ENCODE results near the gene COL4A2.

The COL4A2 gene

DNA sequence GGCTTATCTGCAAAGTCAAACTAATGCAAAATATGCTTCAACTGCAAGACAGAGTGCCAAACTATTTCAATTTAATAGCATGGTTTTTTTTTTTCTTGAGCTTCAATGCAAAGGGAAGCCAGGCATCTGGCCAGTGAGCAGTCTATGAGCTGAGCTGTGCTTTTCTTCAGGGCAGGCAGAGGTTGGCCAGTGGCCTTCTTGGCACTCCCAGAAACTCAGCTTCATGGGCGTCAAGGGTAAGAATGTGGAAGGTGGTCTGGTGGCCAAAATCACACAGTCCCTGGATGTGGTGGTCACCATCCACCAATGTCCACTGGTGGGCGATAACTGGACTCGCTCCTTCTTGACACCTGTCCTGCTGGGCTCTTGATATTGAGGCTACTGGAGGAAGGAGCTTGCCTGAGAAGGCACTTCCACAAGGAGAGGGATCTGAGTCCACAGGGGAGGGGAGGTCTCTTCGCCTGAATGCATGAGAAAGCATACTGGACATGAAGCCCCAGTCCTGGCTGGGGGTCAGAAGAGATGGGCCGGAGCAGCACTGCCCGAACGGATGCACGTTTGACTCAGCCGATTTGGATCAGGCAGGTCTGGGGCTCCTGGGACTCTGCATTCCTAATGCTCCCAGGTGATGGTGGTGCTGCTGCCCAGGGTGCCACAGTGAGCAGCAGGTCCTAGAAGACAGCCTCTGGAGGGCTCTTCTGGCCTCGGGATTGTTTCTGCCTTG, 17.1 kb downstream of the COL4A2 start:
- Histone ChIP-seq H3K27ac (no peak overlapping the region), H3K4me1 (peaks cover 14 to 22% (median 15%) of the 10 kb centered on the region in 10 experiments), H3K9me3 (replicated peaks in 1 of 11) (peaks cover 0 to 14% (median 10%) of the 10 kb centered on the region in 11 experiments; a peak in 10 of 22 replicates), H4K20me1 (no peaks in the 10 kb centered on the region), H3K27me3 (no peaks in the 10 kb centered on the region), H3K4me2 (no peak overlapping the region), H3K9ac (no peak overlapping the region), H3K36me3 (no peaks in the 10 kb centered on the region), H3K4me3 (no peak overlapping the region)
- no peak for TF ChIP-seq Cebpa-rat (IDR thresholded peaks at IDR 0.05)

DNA sequence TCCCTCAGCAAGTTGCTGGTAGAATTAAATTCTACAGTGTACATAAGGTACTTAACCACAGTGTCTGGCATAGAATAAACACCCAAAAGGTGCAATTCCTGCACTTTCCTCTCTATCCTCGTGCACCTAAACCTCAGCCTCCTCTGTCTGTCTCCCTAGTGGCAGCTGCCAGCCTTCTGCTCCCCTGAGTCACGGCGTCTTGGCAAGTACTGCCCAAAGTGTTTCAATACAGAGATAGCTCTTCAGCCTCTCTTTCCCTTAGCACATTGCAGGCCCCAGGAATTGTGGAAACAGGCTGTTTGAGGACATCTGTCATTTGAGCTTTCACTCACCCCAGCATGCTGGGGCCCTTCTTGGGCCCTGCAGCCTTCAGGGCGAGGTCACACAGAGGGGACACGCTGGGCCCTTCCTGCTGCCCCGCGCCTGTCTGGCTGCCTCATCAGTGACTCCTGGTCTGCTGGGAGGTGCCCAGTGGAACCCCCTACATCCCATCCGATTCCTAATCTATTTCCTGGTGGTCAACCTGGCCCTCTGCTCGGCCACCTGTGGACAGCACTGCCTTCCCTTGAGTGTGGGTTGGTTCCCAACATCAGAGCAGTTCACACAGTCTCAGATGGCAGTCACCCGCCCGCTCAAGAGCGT, 19.3 kb downstream of the COL4A2 start:
- no peak overlapping the region for H3K9ac ChIP-seq
- H4K20me1 ChIP-seq = no peaks in the 10 kb centered on the region
- H3K27me3 ChIP-seq = no peaks in the 10 kb centered on the region
- no peak overlapping the region for H3K4me3 ChIP-seq
- peaks cover 0 to 7% (median 0%) of the 10 kb centered on the region in 10 experiments; a peak in 2 of 20 replicates for H3K4me1 ChIP-seq
- H3K36me3 ChIP-seq = no peaks in the 10 kb centered on the region
- TF ChIP-seq Cebpa-rat (IDR thresholded peaks at IDR 0.05) = no peak
- peaks cover 0 to 16% (median 10%) of the 10 kb centered on the region in 11 experiments; a peak in 12 of 22 replicates for H3K9me3 ChIP-seq (replicated peaks in 1 of 11)
- H3K27ac ChIP-seq = no peak overlapping the region
- peak overlapping the region in 4 of 11 experiments; percentile 7 to 22 (median 14); a peak in 2 of 22 replicates for H3K4me2 ChIP-seq

DNA sequence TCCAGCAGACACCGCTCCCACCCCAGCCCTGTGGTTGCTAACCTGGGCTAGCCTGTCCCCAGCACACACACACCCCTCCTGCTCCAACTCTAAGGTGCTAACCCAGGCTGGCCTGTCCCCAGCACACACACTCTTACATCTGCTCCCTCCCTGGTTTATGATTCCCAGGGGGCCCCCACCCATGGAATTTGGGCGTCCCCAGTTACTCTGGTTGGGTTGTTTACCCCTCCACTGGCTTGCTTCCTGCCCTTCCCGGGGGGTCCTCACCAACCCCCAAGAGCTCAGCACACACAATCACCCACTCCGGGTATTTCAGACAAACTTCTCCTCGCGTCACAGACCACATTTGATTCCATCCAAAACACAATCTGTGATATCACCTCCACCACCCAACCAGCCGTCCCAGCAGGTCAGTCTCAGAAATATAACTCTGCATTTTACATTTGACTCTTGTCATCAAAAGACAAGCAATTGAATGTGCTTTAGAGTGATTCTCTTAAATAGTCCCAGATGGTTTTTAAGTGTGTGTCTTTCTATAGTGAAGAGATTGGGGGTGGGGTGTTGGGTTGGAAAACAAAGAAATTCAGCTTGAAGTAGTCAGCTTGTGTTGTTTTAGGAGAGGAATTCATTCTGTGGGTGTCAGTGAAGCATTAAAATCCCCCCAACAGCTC, 20.1 kb downstream of the COL4A2 start:
- no peaks in the 10 kb centered on the region for H3K27me3 ChIP-seq
- no peak overlapping the region for H3K4me3 ChIP-seq
- H3K4me1 ChIP-seq = peaks cover 0 to 7% (median 0%) of the 10 kb centered on the region in 10 experiments; a peak in 2 of 20 replicates
- H3K36me3 ChIP-seq = no peaks in the 10 kb centered on the region
- H3K27ac ChIP-seq = no peak overlapping the region
- no peak for TF ChIP-seq Cebpa-rat (IDR thresholded peaks at IDR 0.05)
- H3K9me3 ChIP-seq (replicated peaks in 1 of 11) = peaks cover 0 to 9% (median 3%) of the 10 kb centered on the region in 11 experiments; a peak in 10 of 22 replicates
- no peak overlapping the region for H3K9ac ChIP-seq
- no peaks in the 10 kb centered on the region for H4K20me1 ChIP-seq
- H3K4me2 ChIP-seq = peak overlapping the region in 1 of 11 experiments; percentile 11; a peak in 1 of 22 replicates

DNA sequence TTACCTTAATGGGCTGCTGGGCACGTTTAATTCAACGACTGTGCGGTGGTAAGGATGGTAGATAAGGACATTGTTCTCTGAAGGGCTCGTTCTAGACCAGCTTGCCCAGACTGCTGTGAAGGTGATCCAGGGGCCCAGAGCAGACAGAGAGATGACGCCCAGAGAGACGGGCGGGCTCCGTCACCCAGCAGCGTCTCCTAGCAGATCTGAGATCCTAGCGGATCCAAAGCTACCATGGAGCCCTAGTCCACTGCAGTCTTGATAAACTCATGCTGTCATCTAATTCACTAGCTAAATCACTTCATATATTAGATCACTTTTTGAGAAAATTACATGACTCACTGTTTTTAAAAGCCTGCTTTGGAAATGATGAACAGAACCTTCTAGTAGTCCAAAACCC, 21.5 kb downstream of the COL4A2 start:
- Histone ChIP-seq H3K27ac (no peak overlapping the region), H4K20me1 (no peaks in the 10 kb centered on the region), H3K4me1 (peaks cover 0 to 7% (median 0%) of the 10 kb centered on the region in 10 experiments; a peak in 2 of 20 replicates), H3K9me3 (replicated peaks in 1 of 11) (peaks cover 0 to 14% (median 8%) of the 10 kb centered on the region in 11 experiments; a peak in 14 of 22 replicates), H3K4me2 (no peak overlapping the region), H3K36me3 (no peaks in the 10 kb centered on the region), H3K4me3 (no peak overlapping the region), H3K9ac (no peak overlapping the region), H3K27me3 (no peaks in the 10 kb centered on the region)
- no peak for TF ChIP-seq Cebpa-rat (IDR thresholded peaks at IDR 0.05)

DNA sequence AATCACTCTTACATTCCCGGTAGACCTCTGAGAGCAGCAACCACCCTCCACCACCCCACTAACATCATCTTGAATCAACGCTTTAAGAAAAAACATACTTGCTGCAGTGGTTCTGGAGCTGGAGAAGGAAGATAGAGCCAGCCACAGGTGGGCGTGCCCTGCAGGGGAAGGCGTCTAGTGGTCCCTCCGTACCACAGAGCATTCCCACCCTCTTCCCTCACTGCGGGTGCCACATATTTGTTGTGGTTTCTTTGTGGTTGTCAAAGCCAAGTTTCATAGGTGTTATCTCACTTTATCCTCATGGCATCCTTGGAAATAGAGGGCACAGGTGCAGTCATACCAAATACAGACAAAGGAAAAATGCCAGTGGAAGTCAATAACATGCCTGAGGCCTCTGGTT, 22.2 kb downstream of the COL4A2 start:
- Histone ChIP-seq H4K20me1 (no peaks in the 10 kb centered on the region), H3K36me3 (no peaks in the 10 kb centered on the region), H3K9ac (no peak overlapping the region), H3K4me2 (no peak overlapping the region), H3K27ac (no peak overlapping the region), H3K27me3 (no peaks in the 10 kb centered on the region), H3K9me3 (replicated peaks in 1 of 11) (peaks cover 5 to 21% (median 15%) of the 10 kb centered on the region in 11 experiments; a peak in 21 of 22 replicates), H3K4me3 (no peak overlapping the region), H3K4me1 (peaks cover 0 to 7% (median 0%) of the 10 kb centered on the region in 10 experiments; a peak in 2 of 20 replicates)
- no peak for TF ChIP-seq Cebpa-rat (IDR thresholded peaks at IDR 0.05)

DNA sequence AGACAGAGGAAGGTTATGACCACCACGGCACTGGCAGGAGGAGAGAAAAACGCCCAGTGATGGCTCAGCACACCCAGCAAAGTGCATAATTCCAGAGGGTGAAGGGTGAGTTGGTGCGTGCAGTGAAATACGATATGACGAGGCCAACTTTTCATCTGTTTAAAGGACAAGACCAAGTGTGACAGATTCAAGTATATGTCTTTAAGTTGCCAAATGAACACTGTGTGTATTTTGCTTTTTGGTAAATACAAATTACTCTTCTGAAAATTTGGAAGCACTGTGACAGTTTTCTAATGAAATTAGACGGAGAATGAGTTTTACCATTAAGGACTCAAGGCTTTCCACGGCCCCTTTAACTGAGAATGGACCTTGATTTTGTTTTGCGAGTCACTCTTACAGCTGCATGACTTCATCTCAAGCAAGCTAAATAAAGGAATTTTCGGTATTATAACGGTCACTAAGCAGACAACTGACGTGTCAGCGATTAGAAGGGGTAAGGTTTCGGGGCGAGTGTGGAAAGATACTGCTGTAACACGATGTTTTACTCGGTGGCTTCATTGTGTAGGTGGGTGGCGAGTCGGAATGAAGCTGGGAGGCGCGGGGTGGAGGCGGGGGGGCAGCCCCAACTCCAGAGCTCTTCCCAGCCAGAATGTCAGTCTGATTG, 22.8 kb downstream of the COL4A2 start:
- no peak overlapping the region for H3K4me3 ChIP-seq
- H3K27me3 ChIP-seq = no peaks in the 10 kb centered on the region
- peaks cover 0 to 3% (median 0%) of the 10 kb centered on the region in 11 experiments; a peak in 1 of 22 replicates for H3K36me3 ChIP-seq
- H4K20me1 ChIP-seq = no peaks in the 10 kb centered on the region
- no peak overlapping the region for H3K9ac ChIP-seq
- TF ChIP-seq Cebpa-rat (IDR thresholded peaks at IDR 0.05) = no peak
- no peak overlapping the region for H3K4me2 ChIP-seq
- peaks cover 12 to 27% (median 22%) of the 10 kb centered on the region in 11 experiments for H3K9me3 ChIP-seq (replicated peaks in 1 of 11)
- H3K27ac ChIP-seq = no peak overlapping the region
- peaks cover 0 to 7% (median 0%) of the 10 kb centered on the region in 10 experiments; a peak in 2 of 20 replicates for H3K4me1 ChIP-seq

DNA sequence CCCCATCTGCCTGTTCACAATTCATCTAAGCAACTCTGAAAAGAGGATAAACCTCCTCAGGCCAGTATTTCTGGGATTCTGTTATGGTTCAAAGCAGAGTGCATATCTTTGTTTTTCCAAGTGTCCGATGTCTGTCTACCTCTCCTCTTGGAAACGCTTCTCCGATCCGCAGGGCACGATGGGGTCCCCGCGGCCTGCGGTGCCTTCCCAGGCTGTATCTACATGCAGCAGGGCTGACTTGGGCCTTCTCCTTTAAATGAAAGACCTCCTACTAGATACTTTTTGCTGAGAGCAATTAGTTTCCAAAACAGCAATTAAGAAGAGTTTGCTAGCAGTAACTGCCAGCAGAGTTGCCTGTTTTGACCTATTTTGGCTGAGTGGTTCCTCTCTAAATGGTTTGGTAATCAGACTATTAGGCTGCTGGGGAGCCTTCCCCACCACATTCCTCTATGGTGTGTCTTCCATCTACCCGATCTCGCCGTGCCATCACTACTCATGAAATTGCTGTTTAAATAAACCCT, 23.5 kb downstream of the COL4A2 start:
- H3K36me3 ChIP-seq = peaks cover 0 to 4% (median 0%) of the 10 kb centered on the region in 11 experiments; a peak in 1 of 22 replicates
- H3K4me1 ChIP-seq = peaks cover 0 to 7% (median 0%) of the 10 kb centered on the region in 10 experiments; a peak in 2 of 20 replicates
- no peaks in the 10 kb centered on the region for H3K27me3 ChIP-seq
- H3K4me3 ChIP-seq = no peak overlapping the region
- H4K20me1 ChIP-seq = no peaks in the 10 kb centered on the region
- H3K9me3 ChIP-seq (replicated peaks in 1 of 11) = peaks cover 18 to 34% (median 28%) of the 10 kb centered on the region in 11 experiments
- H3K27ac ChIP-seq = no peak overlapping the region
- no peak overlapping the region for H3K9ac ChIP-seq
- no peak for TF ChIP-seq Cebpa-rat (IDR thresholded peaks at IDR 0.05)
- no peak overlapping the region for H3K4me2 ChIP-seq

DNA sequence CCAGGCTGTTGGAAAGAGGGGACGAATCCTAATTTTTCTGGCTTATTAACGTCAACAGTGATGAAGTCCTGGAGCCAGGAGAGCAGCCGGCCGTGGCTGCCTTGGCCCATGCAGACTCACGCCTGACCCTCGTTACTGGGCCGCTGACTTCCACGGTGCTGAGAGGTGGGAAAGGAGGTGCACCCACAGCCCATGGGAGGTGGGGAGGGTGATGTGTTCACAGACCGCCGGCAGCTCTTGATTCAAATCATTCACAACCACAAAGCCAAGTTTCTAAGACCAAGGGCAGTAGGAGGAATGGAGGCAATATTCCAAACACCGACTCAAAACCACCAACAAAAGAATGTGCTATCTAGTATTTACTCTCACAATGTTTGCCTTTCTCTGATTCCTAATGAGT, 24.3 kb downstream of the COL4A2 start:
- peaks cover 0 to 5% (median 0%) of the 10 kb centered on the region in 10 experiments; a peak in 2 of 20 replicates for H3K4me1 ChIP-seq
- H3K9me3 ChIP-seq (replicated peaks in 1 of 11) = peaks cover 26 to 42% (median 34%) of the 10 kb centered on the region in 11 experiments
- H3K9ac ChIP-seq = no peak overlapping the region
- H3K27ac ChIP-seq = no peak overlapping the region
- no peak for TF ChIP-seq Cebpa-rat (IDR thresholded peaks at IDR 0.05)
- H3K36me3 ChIP-seq = peaks cover 0 to 4% (median 0%) of the 10 kb centered on the region in 11 experiments; a peak in 1 of 22 replicates
- no peaks in the 10 kb centered on the region for H3K27me3 ChIP-seq
- no peak overlapping the region for H3K4me2 ChIP-seq
- no peaks in the 10 kb centered on the region for H4K20me1 ChIP-seq
- H3K4me3 ChIP-seq = no peak overlapping the region
